NCI-H146 (cell line): ENCODE results near the gene SPSB1.
"Not testable (repeated sequence)": the region's sequence is repeated elsewhere in the genome, so short reads cannot be mapped to it uniquely, and the experiment has no call there.

Source experiments
- DNase-seq: peaks from one replicate; lab custom pipeline; 2025; lab: John Stamatoyannopoulos, UW

Gene SPSB1

DNA sequence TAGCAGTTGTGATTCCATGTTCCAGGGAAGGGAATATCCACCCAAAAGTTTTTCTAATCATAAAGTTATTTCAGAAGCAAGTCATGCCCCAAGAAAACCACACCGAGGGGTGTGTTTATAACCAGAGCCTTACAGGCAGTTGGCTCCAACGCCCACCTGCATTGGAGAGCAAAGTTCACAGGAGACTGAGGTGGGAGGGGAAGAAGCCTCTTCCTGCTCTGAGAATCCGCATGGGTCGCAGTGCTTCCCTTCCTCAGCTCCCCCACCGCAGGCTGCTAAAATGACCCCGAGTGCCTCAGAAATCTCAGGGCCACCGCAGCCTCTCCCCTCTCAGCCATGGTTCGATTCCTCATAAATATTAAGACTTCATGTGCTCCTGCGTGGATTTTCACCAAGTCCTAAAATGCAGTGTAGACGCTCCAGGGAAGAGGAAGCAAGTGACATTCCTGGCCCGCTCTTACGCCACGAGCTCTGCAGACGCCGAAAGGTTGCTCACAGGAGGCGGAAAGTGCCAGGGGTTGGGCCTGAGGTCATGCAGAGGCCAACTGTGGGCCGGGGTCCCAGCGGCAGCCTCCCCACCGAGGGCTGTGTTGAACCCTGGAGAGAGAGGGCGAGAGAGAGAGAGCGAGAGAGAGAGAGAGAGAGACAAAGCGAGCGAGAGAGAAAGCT, 13.4 kb upstream of the SPSB1 start:
- DNase-seq = no peak

DNA sequence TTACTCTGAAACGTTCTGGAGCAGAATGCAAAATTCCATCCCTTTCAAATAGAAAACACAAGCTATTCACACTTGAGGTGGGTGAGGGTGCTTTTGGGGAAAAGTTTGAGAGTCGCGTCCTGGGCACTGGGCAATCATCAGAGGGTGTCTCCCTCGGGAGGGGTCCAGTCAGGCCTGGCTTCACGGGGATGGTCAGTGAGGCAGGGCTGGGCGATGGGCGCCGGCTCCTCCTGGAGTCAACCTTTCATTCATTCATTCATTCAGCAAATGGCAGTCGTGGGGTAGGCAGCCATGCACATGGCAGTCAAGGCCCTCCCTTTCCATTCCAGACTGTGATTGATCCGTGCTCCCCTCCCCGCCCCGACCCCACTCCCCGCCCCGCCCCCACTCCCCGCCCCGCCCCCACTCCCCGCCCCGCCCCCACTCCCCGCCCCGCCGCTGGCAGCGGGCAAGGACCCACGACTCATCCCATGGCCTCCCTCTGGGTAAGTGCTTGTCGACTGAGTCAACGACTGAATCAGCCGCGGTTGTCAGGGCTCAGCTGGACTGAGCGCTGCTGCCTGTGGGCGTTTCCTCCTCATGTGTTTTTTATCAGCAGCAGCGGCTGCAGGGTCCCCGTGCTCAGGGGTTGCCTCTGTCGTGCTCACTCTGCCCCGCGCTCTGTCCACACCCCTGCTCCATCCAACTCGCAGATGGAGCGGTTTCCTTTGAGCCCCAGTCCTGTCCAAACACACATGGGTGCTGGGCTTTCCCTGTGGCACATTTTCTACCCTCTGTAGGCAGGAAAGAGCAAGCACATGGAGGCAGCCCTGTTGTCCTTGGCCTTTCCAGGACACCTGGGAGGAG, 12.5 kb upstream of the SPSB1 start:
- DNase-seq = no peak

GRCh38 chr1:9281071-9281827, 11.4 kb upstream of the SPSB1 start:
- DNase-seq = no peak

DNA sequence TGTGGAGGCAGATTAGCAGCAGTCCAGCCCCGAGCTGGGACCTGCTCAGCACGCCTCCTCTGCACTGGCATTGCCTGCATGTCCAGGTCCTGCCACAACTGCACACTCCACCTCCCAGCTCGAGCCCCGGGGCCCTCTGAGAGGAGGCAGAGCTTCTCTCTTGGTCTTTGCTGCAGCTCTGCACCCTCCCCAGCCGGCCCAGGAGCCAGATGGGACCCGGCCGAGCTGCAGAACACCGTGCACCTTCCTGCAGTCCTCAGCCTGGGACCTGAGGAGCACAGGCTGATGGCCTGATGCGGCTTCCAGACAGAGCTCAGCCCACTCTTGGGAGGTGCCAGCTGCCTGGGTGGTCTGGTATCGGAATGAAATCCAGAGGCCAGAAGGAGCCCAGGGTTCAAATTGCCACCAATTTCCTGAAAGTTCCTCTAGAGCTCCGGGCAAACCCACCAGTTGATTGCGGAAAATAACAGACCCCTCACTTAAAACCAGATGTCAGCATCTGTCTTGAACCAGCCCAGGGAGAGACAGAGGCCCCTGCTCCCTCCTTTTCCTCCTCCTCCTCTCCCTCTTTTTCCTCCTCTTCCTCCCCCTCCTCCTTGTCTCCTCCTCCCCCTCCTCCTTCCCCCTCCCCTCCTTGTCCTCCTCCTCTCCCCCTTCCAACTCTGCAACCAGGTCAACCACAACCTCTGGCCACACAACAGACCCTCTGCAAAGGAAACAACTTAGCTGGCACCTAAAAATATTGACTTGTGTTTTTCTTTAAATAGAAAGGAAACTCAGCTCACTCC, 10.6 kb upstream of the SPSB1 start:
- no peak for DNase-seq

DNA sequence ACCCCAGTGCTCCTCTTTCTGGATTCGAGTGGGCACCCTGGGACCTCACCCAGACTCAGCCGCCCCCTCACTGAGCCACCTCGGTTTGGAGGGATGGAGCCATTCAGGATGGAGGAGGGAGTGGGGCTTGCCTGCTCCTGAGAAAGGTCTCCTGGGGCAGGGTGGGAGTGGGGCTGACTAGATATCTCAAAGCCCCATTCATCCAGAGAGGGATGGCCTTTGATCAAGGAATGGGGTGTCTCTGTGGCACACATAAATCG, 10.1 kb upstream of the SPSB1 start:
- DNase-seq = no peak

DNA sequence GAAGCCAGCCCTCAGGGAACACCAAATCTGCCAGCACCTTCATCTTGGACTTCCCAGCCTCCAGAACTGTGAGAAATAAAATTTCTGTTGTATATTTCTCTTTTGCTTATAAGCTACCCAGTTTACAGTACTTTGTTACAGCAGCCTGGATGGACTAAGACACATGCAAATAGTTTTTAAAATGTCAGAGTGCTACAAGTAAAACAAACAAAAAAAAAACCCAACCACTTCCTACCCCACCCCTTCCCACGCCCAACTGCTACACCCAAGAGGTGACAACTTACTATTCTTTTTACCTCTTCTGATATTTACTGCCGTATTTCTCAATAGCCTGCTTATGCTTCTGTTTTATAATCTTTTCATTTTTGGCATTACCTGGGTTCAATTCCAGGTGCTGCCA, 8.6 kb upstream of the SPSB1 start:
- no peak for DNase-seq

- no peak for DNase-seq
These were observed 6.1 kb upstream of the SPSB1 start for GRCh38 chr1:9286556-9286955.

GRCh38 chr1:9289090-9289534, 3.6 kb upstream of the SPSB1 start:
- DNase-seq = no peak

- DNase-seq = no peak
These were observed 2.8 kb upstream of the SPSB1 start for GRCh38 chr1:9289711-9290485.

GRCh38 chr1:9291914-9292360, 757 bp upstream of the SPSB1 start:
- no peak for DNase-seq

DNA sequence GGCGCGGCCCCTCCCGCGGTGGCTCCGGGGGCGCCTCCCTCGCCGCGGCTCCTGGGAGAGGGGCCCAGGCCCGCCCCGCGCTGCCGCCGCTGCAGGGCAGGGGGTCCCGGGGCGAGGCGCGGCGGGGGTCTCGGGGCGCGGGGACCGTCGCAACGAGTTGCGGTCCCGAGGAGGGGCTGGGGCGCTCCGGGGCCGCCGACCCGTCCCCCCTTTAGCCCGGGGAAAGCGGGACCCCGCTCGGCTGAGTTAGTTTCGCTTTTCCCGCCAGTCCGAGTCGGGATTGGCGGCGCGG, 493 bp downstream of the SPSB1 start:
- DNase-seq = no peak

DNA sequence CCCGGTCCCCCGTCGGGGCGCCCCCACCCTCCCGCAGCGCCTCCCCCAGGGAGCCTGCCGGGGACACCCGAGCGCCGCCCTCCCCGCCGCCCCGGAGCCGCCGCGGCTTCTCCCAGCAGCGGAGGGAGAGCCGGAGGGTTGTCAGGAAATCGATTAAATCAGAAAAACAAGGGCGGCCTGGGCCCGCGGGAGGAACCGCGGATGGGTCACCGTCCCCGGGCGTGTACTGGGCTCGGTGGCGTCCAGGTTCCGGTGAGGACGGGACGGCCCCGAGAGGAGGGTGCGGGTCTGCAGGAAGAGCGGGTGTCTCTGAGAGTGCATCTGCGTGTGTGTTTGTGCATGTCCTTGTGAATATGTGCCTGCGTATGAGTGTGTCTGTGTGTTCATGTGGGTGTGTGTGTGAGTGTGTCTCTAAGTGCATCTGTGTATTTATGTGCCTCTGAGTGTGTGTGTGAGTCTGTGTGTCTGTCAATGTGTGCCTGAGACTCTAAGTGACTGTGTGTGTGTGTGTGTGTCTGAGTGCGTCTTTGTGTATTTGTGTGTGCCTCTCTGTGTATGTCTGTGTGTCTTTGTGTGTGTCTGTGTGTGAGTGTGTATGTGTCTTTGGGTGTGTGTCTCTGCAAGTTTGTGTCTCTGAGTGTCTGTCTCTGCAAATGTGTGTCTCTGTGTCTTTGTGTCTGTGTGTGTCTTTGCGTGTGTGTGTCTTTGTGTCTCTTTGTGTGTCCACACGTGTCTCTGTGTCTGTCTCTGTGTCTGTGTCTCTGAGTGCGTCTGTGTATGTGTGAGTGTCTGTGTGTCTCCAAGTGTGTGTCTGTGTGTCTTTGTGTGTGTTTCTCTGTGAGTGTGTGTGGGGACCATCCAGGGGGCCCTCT, 1.1 kb downstream of the SPSB1 start:
- no peak for DNase-seq

GRCh38 chr1:9294405-9294773, 1.7 kb downstream of the SPSB1 start:
- no peak for DNase-seq

DNA sequence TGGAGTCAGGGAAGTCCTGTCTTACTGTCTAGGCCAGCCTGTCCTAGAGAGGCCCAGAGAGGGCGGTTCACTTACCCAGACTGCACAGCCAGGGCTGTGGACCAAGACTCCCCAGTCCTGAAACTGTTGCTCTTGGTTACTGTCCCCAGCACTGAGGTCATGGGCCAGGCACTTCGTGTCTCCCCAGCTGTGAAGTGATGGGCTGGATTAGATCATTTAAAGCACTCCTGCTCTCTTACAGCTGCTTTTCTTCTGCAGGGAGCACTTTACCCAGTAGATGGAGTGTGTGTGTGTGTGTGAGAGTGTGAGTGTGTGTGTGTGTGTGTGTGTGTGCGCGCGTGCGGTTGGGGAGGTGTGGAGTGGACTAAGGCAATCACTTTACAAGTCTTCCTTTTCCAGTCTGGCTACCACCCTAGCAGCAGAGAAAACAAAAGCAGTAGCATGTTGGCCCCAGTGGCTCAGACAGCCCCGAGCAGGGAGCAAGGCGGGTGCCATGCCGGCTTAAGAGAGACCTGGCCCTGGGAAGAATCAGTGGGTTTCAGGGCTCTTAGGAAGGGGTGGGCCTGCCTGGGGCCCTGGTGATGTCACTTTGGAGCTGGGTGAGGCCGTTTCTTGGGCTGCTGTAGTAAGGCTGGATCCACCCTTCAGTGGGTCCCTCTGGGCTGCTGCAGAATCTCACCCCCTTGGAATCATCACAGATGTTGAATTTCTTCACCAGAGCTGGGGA, 2.4 kb downstream of the SPSB1 start:
- no peak for DNase-seq

- DNase-seq = no peak
These were observed 3.2 kb downstream of the SPSB1 start for GRCh38 chr1:9295884-9296283.

DNA sequence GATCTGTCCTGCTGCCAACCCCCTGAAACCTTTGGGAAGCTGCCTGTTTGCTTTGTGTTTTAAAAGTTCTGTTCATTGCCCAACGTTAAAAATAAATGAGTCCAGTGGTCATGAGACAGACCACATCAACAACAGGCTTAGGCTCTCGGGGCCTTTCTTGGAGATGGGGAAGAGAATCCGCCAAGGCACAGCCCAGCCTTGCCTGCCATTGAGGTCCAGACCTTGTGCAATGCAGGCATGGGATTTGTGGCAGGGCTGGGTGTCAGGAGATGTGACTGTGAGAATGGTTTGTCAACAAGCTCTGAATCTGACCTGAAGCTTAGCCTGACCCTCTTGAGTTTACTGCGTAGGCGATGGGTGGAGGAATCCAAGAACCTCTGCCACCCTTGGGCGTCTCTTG, 4.2 kb downstream of the SPSB1 start:
- no peak for DNase-seq

GRCh38 chr1:9297831-9298230, 5.1 kb downstream of the SPSB1 start:
- no peak for DNase-seq

- DNase-seq = no peak
These were observed 5.6 kb downstream of the SPSB1 start for GRCh38 chr1:9298282-9298681.

DNA sequence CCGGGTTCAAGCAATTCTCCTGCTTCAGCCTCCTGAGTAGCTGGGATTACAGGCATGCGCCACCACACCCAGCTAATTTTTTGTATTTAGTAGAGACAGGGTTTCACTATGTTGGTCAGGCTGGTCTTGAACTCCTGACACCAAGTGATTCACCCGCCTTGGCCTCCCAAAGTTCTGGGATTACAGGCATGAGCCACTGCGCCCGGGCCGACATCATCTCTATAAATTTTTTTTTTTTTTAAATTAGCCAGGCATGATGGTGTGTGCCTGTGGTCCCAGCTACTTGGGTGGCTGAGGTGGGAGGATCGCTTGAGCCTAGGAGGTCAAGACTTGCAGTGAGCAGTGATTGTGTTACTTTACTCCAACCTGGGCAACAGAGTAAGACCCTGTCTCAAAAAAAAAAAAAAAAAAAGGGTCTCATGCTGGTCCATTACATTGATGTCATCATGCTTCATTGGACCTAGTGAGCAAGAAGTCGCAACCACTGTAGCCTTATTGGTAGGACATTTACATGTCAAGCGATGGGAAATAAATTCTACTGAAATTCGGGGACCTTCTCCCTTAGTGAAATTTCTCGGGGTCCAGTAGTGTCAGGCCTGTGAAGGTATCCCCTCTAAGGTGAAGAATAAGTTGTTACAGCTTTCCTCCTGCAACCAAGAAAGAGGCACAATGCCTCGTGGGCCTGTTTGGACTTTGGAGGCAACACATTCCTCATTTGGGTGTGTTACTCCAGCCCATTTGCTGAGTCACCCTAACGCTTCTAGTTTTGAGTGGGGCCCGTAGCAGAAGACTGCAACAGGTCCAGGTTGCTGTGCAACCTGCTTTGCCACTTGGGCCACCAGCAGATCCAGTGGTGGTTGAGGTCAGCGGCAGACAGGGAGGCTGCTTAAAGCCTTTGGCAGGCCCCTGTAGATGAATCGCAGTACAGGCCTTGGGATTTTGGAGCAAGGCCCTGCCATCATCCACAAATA, 7.2 kb downstream of the SPSB1 start:
- not testable (repeated sequence) for DNase-seq
